Measurements from ENCODE around the gene GALK2.

GRCh38 chr15:49154799-49155109, 15.3 kb upstream of the GALK2 start:
- TF ChIP-seq CTCF (conservative IDR thresholded peaks at IDR 0.05; ENCODE audit: low read length) (no peak), EZH2phosphoT487 (IDR thresholded peaks at IDR 0.05; ENCODE audit: borderline replicate concordance, low read depth, low read length) (no peak)

Measured in OCI-LY7 (cell line).